Measurements from ENCODE around the gene AEBP1.

The AEBP1 gene

GRCh38 chr7:44085546-44085945 lies 18.6 kb upstream of the AEBP1 start:
- no peak for DNase-seq (ENCODE audit: low spot score)

- no peak for DNase-seq (ENCODE audit: low spot score)
Observed at GRCh38 chr7:44086627-44087026, 17.5 kb upstream of the AEBP1 start.

- DNase-seq (ENCODE audit: low spot score), result no peak
Observed at GRCh38 chr7:44087911-44088838, 16.0 kb upstream of the AEBP1 start.

- DNase-seq (ENCODE audit: low spot score), result no peak
Observed at GRCh38 chr7:44093102-44093641, 11.0 kb upstream of the AEBP1 start.

GRCh38 chr7:44094365-44094764 lies 9.8 kb upstream of the AEBP1 start:
- DNase-seq (ENCODE audit: low spot score), result no peak

GRCh38 chr7:44094883-44095592 lies 9.1 kb upstream of the AEBP1 start:
- no peak for DNase-seq (ENCODE audit: low spot score)

GRCh38 chr7:44095781-44096180 lies 8.4 kb upstream of the AEBP1 start:
- no peak for DNase-seq (ENCODE audit: low spot score)

GRCh38 chr7:44096326-44096881 lies 7.7 kb upstream of the AEBP1 start:
- no peak for DNase-seq (ENCODE audit: low spot score)

GRCh38 chr7:44097064-44097932 lies 6.8 kb upstream of the AEBP1 start:
- no peak for DNase-seq (ENCODE audit: low spot score)

GRCh38 chr7:44098092-44099068 lies 5.8 kb upstream of the AEBP1 start:
- DNase-seq (ENCODE audit: low spot score), result no peak

- no peak for DNase-seq (ENCODE audit: low spot score)
Observed at GRCh38 chr7:44099669-44100068, 4.5 kb upstream of the AEBP1 start.

- DNase-seq (ENCODE audit: low spot score), result no peak
Observed at GRCh38 chr7:44100458-44101302, 3.5 kb upstream of the AEBP1 start.

- no peak for DNase-seq (ENCODE audit: low spot score)
Observed at GRCh38 chr7:44101303-44101965, 2.7 kb upstream of the AEBP1 start.

- DNase-seq (ENCODE audit: low spot score), result no peak
Observed at GRCh38 chr7:44101966-44102845, 1.9 kb upstream of the AEBP1 start.

- DNase-seq (ENCODE audit: low spot score), result no peak
Observed at GRCh38 chr7:44102846-44103565, 1.1 kb upstream of the AEBP1 start.

- DNase-seq (ENCODE audit: low spot score), result no peak
Observed at GRCh38 chr7:44103566-44103922, 601 bp upstream of the AEBP1 start.

All from D341Med (cell line).